Measurements from ENCODE around the gene TBX18. TPM values are rescaled to one million over a fixed set of nuclear protein-coding genes. Genes with fewer than 3 reads are reported as not detected.

Gene TBX18
- total and polyA plus RNA-seq, 12 donors: 1.0 to 10.4 (median 2.9) TPM

- Histone ChIP-seq H3K27me3 (peaks cover 66% of the 10 kb centered on the region), H3K4me3 (peak overlapping the region in 2 of 4 donors; percentile 17 to 55), H3K27ac (peak overlapping the region in 4 of 5 donors; percentile 49 to 88 (median 78)), H3K4me1 (replicated peaks in 1 of 2) (no peaks in the 10 kb centered on the region), H3K36me3 (replicated peaks in 1 of 2) (no peaks in the 10 kb centered on the region), H3K9me3 (replicated peaks in 1 of 3) (no peaks in the 10 kb centered on the region)
- intact Hi-C loops (cut with DNase I): no loop called here
- DNase-seq: no peak
- WGBS, 4 donors: 0 to 2% (median 1%) methylated on average over 7 to 57 of the region's 57 CpGs
- no peak for TF ChIP-seq CTCF (IDR thresholded peaks at IDR 0.05)
- TF ChIP-seq POLR2A (IDR thresholded peaks at IDR 0.05): no peak
These were observed 489 bp downstream of the TBX18 start for GRCh38 chr6:84763886-84764331.

- Histone ChIP-seq H3K4me1 (replicated peaks in 1 of 2) (no peaks in the 10 kb centered on the region), H3K27me3 (peaks cover 59% of the 10 kb centered on the region), H3K36me3 (replicated peaks in 1 of 2) (no peaks in the 10 kb centered on the region), H3K9me3 (replicated peaks in 1 of 3) (no peaks in the 10 kb centered on the region), H3K27ac (peak overlapping the region in 4 of 5 donors; percentile 49 to 88 (median 78)), H3K4me3 (peak overlapping the region in 2 of 4 donors; percentile 17 to 55)
- DNase-seq: peak in 4 of 7 donors; percentile 17 to 48 (median 33)
- intact Hi-C loops (cut with DNase I): no loop called here
- WGBS, 4 donors: 1 to 2% (median 2%) methylated on average over 12 to 74 of the region's 74 CpGs
- TF ChIP-seq POLR2A (IDR thresholded peaks at IDR 0.05) (peak; percentile 24 to 33), CTCF (IDR thresholded peaks at IDR 0.05) (peak in 1 of 6 experiments; percentile 16)
These were observed 1.2 kb downstream of the TBX18 start for GRCh38 chr6:84763003-84763885.

- peak in 1 of 7 donors; percentile 13 for DNase-seq
- peaks cover 53% of the 10 kb centered on the region for H3K27me3 ChIP-seq
- no peak for TF ChIP-seq CTCF (IDR thresholded peaks at IDR 0.05)
- no peak for TF ChIP-seq POLR2A (IDR thresholded peaks at IDR 0.05)
These were observed 2.0 kb downstream of the TBX18 start for GRCh38 chr6:84762220-84763002.

GRCh38 chr6:84758486-84758885 lies 5.9 kb downstream of the TBX18 start:
- H3K4me1 ChIP-seq (replicated peaks in 1 of 2): no peaks in the 10 kb centered on the region
- no peaks in the 10 kb centered on the region for H3K9me3 ChIP-seq (replicated peaks in 1 of 3)
- H3K27me3 ChIP-seq: peaks cover 22% of the 10 kb centered on the region
- intact Hi-C loops (cut with DNase I): no loop called here
- no peak for TF ChIP-seq CTCF (IDR thresholded peaks at IDR 0.05)
- no peak for TF ChIP-seq POLR2A (IDR thresholded peaks at IDR 0.05)
- H3K27ac ChIP-seq: no peak overlapping the region
- no peak overlapping the region for H3K4me3 ChIP-seq
- H3K36me3 ChIP-seq (replicated peaks in 1 of 2): no peaks in the 10 kb centered on the region
- DNase-seq: no peak

More at GRCh38 chr6:84762220-84763002, 2.0 kb downstream of the TBX18 start:
- no peaks in the 10 kb centered on the region for H3K9me3 ChIP-seq (replicated peaks in 1 of 3)
- WGBS, 4 donors: 7 to 17% (median 7%) methylated on average over 26 to 40 of the region's 40 CpGs
- peak overlapping the region in 2 of 4 donors; percentile 5 to 55 for H3K4me3 ChIP-seq
- H3K36me3 ChIP-seq (replicated peaks in 1 of 2): no peaks in the 10 kb centered on the region
- H3K4me1 ChIP-seq (replicated peaks in 1 of 2): no peaks in the 10 kb centered on the region
- intact Hi-C loops (cut with DNase I): no loop called here
- peak overlapping the region in 4 of 5 donors; percentile 42 to 88 (median 70) for H3K27ac ChIP-seq

Measured in adrenal gland (tissue), 12 donors.